Activated CD8-positive, alpha-beta memory T cell treated with anti-CD3 and anti-CD28 coated beads, Interleukin-2, amount 10 ng/mL, durations not matched to agents 7 days and 5 days (primary cell): Measurements from ENCODE around the gene FAM124B. TPM values are rescaled to one million over a fixed set of nuclear protein-coding genes. Genes with fewer than 3 reads are reported as not detected.
"Not testable (repeated sequence)": the region's sequence is repeated elsewhere in the genome, so short reads cannot be mapped to it uniquely, and the experiment has no call there.

Experiments
- ATAC-seq: fragments of 150-1000 bp; cut with Tn5 transposase; one replicate; pipeline ENCODE4 v1.10.0; 2021; ENCODE audit warnings: moderate library complexity
- CTCF ChIA-PET: fragments of 350-600 bp; sonication (Branson Sonifier 250); formaldehyde crosslinking; loops from one replicate; lab custom pipeline; 2021; ENCODE audit warnings: antibody characterized with exemption; lab: Charles Lee
- DNase-seq: peaks from one replicate; pipeline ENCODE4 v3.0.0-alpha.2; 2020
- H3K27ac Mint-ChIP-seq: one replicate; pipeline ENCODE4 v1.8.0; 2021; ENCODE audit warnings: mild to moderate bottlenecking, mixed read lengths
- H3K27me3 Mint-ChIP-seq: one replicate; pipeline ENCODE4 v1.8.0; 2021; ENCODE audit warnings: mixed read lengths
- H3K36me3 Mint-ChIP-seq: one replicate; pipeline ENCODE4 v1.8.0; 2021; ENCODE audit warnings: mild to moderate bottlenecking, mixed read lengths
- H3K4me1 Mint-ChIP-seq: one replicate; pipeline ENCODE4 v1.8.0; 2021; ENCODE audit warnings: mixed read lengths
- H3K4me3 Mint-ChIP-seq: one replicate; pipeline ENCODE4 v1.8.0; 2021; ENCODE audit warnings: mild to moderate bottlenecking, moderate library complexity, mixed read lengths
- H3K9me3 Mint-ChIP-seq: one replicate; pipeline ENCODE4 v1.8.0; 2022; ENCODE audit warnings: low read depth, mixed read lengths
- total RNA-seq, 2 experiments: library from RNA; stranded (reverse); gene quantifications; one replicate each; pipeline ENCODE4 v1.2.3, GENCODE V29; 2021

Gene FAM124B
- total RNA-seq, 2 experiments from 2014 or later: 0.15 to 0.23 TPM

GRCh38 chr2:224386876-224387275 is 15.0 kb downstream of the FAM124B start:
- CTCF ChIA-PET: interaction anchor here (2.3 kb wide), 1 partner anchor 17 kb away, joined by 6 read pairs; no protein-coding TSS in a partner anchor
- H3K4me1 Mint-ChIP-seq: no peaks in the 10 kb centered on the region
- peaks cover 11% of the 10 kb centered on the region for H3K27me3 Mint-ChIP-seq
- H3K4me3 Mint-ChIP-seq: no peak overlapping the region
- no peak for DNase-seq
- no peaks in the 10 kb centered on the region for H3K36me3 Mint-ChIP-seq
- ATAC-seq: no peak
- no peak overlapping the region for H3K27ac Mint-ChIP-seq
- H3K9me3 Mint-ChIP-seq: no peaks in the 10 kb centered on the region

GRCh38 chr2:224382973-224383555 is 18.8 kb downstream of the FAM124B start:
- Mint-ChIP-seq H3K9me3 (no peaks in the 10 kb centered on the region), H3K36me3 (no peaks in the 10 kb centered on the region), H3K4me1 (no peaks in the 10 kb centered on the region), H3K4me3 (no peak overlapping the region), H3K27ac (no peak overlapping the region), H3K27me3 (peaks cover 6% of the 10 kb centered on the region)
- CTCF ChIA-PET: interaction anchor here (1.3 kb wide), 1 partner anchor 17 kb away, joined by 4 read pairs; no protein-coding TSS in a partner anchor
- no peak for ATAC-seq
- no peak for DNase-seq

GRCh38 chr2:224382280-224382647 is 19.6 kb downstream of the FAM124B start:
- H3K36me3 Mint-ChIP-seq, H3K4me1 Mint-ChIP-seq, H3K27me3 Mint-ChIP-seq, ATAC-seq, H3K4me3 Mint-ChIP-seq, DNase-seq, H3K9me3 Mint-ChIP-seq, H3K27ac Mint-ChIP-seq: not testable (repeated sequence)
- CTCF ChIA-PET: interaction anchor here (1.3 kb wide), 1 partner anchor 18 kb away, joined by 4 read pairs; no protein-coding TSS in a partner anchor

DNA sequence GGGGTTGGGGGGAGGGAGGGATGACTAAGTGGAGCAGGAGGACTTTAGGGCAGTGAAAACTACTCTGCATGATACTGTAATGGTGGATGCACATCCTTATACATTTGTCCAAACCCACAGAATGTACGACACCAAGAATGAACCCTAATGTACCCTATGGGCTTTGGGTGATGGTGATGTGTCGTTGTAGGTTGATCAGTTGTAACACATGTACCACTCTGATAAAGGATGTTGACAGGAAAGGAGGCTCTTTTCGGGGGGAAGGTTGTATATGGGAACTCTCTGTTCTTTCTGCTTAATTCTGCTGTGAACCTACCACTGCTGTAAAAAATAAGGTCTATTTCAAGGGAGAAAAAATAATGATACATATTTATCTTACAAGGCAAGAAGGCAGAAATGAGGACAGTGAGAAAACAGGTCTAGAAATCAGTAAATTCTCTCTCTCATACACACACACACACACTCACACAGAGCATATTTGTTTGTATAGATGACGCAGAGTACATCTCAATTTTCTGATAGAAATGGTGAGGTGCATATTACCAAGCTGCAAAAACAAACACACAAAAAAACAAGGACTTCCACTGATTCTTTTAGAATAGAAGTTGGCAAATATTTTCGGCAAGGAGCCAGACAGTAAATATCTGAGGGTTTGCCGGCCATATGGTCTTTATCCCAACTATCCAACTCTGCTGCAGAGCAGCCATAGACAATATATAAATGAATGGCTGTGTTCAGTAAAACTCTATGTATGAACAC is 20.2 kb downstream of the FAM124B start:
- Mint-ChIP-seq H3K4me3 (no peak overlapping the region), H3K27me3 (no peaks in the 10 kb centered on the region), H3K27ac (no peak overlapping the region), H3K36me3 (no peaks in the 10 kb centered on the region), H3K4me1 (no peaks in the 10 kb centered on the region), H3K9me3 (no peaks in the 10 kb centered on the region)
- DNase-seq: no peak
- CTCF ChIA-PET: interaction anchor here (1.3 kb wide), 1 partner anchor 19 kb away, joined by 4 read pairs; no protein-coding TSS in a partner anchor
- ATAC-seq: no peak

GRCh38 chr2:224379986-224380385 is 21.9 kb downstream of the FAM124B start:
- no peak overlapping the region for H3K4me3 Mint-ChIP-seq
- no peak for DNase-seq
- H3K27ac Mint-ChIP-seq: no peak overlapping the region
- CTCF ChIA-PET: no interaction called here
- no peaks in the 10 kb centered on the region for H3K4me1 Mint-ChIP-seq
- no peaks in the 10 kb centered on the region for H3K9me3 Mint-ChIP-seq
- no peaks in the 10 kb centered on the region for H3K36me3 Mint-ChIP-seq
- ATAC-seq: no peak
- H3K27me3 Mint-ChIP-seq: no peaks in the 10 kb centered on the region

DNA sequence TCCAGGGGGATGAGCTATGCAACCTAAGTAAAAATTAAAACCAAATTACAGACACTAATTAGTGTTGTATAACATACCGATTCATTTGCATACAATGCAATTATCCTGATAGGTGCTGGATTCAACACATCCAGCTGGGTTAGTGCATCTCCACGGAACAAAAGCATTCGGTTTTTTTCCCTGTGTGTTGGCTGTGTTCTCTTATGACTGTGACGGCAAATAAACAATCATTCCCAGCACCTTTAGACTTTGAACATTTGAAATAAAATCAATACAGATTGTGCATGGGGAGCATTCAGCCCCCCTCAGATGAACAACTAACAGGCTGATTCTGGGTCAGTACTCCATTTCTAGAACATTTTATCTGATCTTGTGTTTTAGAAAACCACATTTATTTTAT is 22.7 kb downstream of the FAM124B start:
- ATAC-seq (no peak), DNase-seq (no peak)
- H3K9me3 Mint-ChIP-seq: no peaks in the 10 kb centered on the region
- no peaks in the 10 kb centered on the region for H3K4me1 Mint-ChIP-seq
- peaks cover 2% of the 10 kb centered on the region for H3K27me3 Mint-ChIP-seq
- no peaks in the 10 kb centered on the region for H3K36me3 Mint-ChIP-seq
- H3K4me3 Mint-ChIP-seq: no peak overlapping the region
- CTCF ChIA-PET: no interaction called here
- H3K27ac Mint-ChIP-seq: no peak overlapping the region

DNA sequence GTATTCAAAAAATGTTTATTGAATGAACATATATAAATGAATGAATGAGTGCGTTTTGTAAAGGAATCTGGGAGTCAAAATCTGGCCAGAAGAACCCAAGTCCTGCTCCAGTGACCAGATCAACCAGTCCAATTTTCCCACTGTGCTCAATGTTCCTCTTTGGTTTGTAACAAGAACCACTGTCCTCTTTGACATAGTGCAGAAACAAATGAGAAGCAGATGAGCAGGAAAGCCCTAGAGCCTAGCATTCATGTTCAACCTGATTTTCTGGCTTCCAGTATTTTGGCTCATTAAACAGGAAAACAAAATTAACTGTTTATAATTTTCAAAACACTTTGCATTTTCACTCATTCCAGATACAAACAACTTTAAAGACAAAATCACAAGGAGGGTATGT is 23.2 kb downstream of the FAM124B start:
- DNase-seq (no peak), ATAC-seq (no peak)
- H3K27me3 Mint-ChIP-seq: peaks cover 2% of the 10 kb centered on the region
- H3K36me3 Mint-ChIP-seq: no peaks in the 10 kb centered on the region
- no peaks in the 10 kb centered on the region for H3K9me3 Mint-ChIP-seq
- H3K4me1 Mint-ChIP-seq: no peaks in the 10 kb centered on the region
- no peak overlapping the region for H3K4me3 Mint-ChIP-seq
- CTCF ChIA-PET: interaction anchor here (1.7 kb wide), 1 partner anchor 9 kb away, joined by 7 read pairs; no protein-coding TSS in a partner anchor
- H3K27ac Mint-ChIP-seq: no peak overlapping the region

- CTCF ChIA-PET: interaction anchor here (1.7 kb wide), 1 partner anchor 8 kb away, joined by 7 read pairs; no protein-coding TSS in a partner anchor
- Mint-ChIP-seq H3K36me3 (no peaks in the 10 kb centered on the region), H3K4me3 (no peak overlapping the region), H3K27ac (no peak overlapping the region), H3K4me1 (no peaks in the 10 kb centered on the region), H3K9me3 (no peaks in the 10 kb centered on the region), H3K27me3 (peaks cover 2% of the 10 kb centered on the region)
- DNase-seq (no peak), ATAC-seq (no peak)
Observed at GRCh38 chr2:224377751-224378700, 23.9 kb downstream of the FAM124B start.

- Mint-ChIP-seq H3K4me3 (no peak overlapping the region), H3K27ac (no peak overlapping the region), H3K27me3 (peaks cover 2% of the 10 kb centered on the region), H3K4me1 (no peaks in the 10 kb centered on the region), H3K9me3 (no peaks in the 10 kb centered on the region), H3K36me3 (no peaks in the 10 kb centered on the region)
- DNase-seq: no peak
- no peak for ATAC-seq
- CTCF ChIA-PET: interaction anchor here (1.5 kb wide), 1 partner anchor 277 kb away, joined by 3 read pairs; no protein-coding TSS in a partner anchor
Observed at GRCh38 chr2:224372641-224373040, 29.3 kb downstream of the FAM124B start.

- ATAC-seq (no peak), DNase-seq (no peak)
- Mint-ChIP-seq H3K27ac (no peak overlapping the region), H3K4me3 (no peak overlapping the region), H3K36me3 (no peaks in the 10 kb centered on the region), H3K9me3 (no peaks in the 10 kb centered on the region), H3K4me1 (no peaks in the 10 kb centered on the region), H3K27me3 (no peaks in the 10 kb centered on the region)
- CTCF ChIA-PET: interaction anchor here (0.6 to 3.3 kb wide), 19 partner anchors 9 to 417 kb away, joined by 3 to 15 read pairs (median 5); partner anchors contain the start of gene MRPL44
Observed at GRCh38 chr2:224369028-224369632, 32.8 kb downstream of the FAM124B start.

DNA sequence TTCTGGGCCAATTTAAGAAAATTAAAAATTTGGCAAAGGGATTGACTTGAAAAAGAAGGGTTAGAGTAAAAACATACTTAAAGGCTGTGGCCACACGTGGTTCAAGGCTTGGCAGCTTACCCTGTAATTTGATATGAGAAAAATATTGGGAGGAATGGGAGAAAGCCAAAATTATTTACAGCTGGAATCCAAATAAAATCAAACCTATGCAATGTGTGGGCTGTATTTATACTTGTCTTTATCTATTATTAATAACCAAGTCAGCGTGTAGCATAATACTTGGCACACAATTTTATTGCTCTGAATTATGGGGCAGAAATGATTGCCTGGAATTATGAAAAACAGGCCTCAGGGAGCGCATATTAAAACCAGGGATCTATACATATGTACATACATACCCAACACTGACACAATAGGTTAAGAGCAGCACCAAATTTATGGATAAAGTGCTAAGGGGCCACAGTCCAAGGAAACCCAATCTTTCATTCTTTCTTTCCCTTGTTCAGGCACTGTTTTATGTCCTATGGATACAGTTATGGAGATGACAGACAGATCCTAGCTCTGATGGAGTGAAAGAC is 35.6 kb downstream of the FAM124B start:
- no peak for ATAC-seq
- Mint-ChIP-seq H3K9me3 (no peaks in the 10 kb centered on the region), H3K4me3 (no peak overlapping the region), H3K27me3 (peaks cover 3% of the 10 kb centered on the region), H3K27ac (no peak overlapping the region), H3K4me1 (no peaks in the 10 kb centered on the region), H3K36me3 (no peaks in the 10 kb centered on the region)
- no peak for DNase-seq
- CTCF ChIA-PET: no interaction called here

DNA sequence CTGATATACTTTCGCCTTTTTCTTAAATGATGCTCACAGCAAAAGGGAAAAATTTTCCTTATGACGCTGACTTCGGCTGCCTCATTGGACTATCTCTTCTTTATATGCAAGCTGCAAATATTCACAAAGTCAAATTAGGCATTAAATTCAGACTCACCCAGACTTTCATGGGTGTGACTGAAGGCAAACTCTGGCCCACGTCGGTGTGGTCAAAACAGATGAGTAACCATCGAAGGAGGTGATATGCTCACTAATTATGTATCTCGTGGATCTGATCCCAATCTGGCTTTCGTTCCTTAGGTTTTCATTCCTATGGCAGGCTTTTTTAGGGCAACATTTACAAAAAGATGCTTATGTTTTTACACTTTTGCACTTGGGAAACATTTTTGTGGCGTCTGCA is 36.6 kb downstream of the FAM124B start:
- CTCF ChIA-PET: no interaction called here

More for the DNA sequence above, 36.6 kb downstream of the FAM124B start:
- H3K9me3 Mint-ChIP-seq: no peaks in the 10 kb centered on the region
- H3K4me1 Mint-ChIP-seq: no peaks in the 10 kb centered on the region
- no peak overlapping the region for H3K27ac Mint-ChIP-seq
- DNase-seq: no peak
- peaks cover 4% of the 10 kb centered on the region for H3K27me3 Mint-ChIP-seq
- H3K36me3 Mint-ChIP-seq: no peaks in the 10 kb centered on the region
- no peak for ATAC-seq
- H3K4me3 Mint-ChIP-seq: no peak overlapping the region
